ENCODE results near the gene GRIN2D.
"Not testable (repeated sequence)": the region's sequence is repeated elsewhere in the genome, so short reads cannot be mapped to it uniquely, and the experiment has no call there.

The GRIN2D gene

GRCh38 chr19:48371771-48372170 is 21.7 kb upstream of the GRIN2D start:
- not testable (repeated sequence) for DNase-seq (ENCODE audit: low spot score)

DNA sequence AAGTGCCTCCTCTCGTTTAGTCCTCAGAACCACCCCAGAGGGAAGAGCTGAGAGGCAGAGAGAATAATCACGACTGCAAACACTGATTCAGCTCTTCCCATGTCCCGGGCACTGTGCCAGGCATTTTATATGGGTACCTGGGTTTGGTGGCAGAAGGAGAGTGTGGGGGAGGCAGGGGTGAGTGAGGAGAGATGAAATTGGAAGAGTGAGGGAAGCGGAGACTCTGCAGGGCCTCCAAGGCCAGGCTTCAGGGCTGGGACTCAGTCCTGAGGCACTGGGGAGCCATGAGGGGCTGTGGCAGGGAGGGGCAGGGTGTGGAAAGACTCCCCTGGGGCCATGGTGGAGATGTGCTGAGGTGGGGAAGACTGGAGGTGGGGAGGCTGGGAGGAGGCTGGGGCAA is 20.6 kb upstream of the GRIN2D start:
- DNase-seq (ENCODE audit: low spot score), result no peak

GRCh38 chr19:48373567-48373966 is 19.9 kb upstream of the GRIN2D start:
- no peak for DNase-seq (ENCODE audit: low spot score)

DNA sequence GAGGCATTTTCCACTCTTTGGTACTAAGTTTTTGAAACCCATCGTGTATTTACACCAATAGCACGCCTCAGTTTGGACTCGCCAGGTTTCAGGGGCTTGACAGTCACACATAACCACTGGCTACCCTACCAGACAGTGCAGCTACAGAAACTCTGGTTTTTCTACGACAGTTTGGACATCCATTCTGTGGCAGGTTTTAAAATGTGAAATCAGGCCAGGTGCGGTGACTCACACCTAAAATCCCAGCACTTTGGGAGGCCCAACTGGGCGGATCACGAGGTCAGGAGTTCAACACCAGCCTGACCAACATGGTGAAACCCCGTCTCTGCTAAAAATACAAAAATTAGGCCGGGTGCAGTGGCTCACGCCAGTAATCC is 15.3 kb upstream of the GRIN2D start:
- no peak for DNase-seq (ENCODE audit: low spot score)

GRCh38 chr19:48379058-48379457 is 14.4 kb upstream of the GRIN2D start:
- no peak for DNase-seq (ENCODE audit: low spot score)

DNA sequence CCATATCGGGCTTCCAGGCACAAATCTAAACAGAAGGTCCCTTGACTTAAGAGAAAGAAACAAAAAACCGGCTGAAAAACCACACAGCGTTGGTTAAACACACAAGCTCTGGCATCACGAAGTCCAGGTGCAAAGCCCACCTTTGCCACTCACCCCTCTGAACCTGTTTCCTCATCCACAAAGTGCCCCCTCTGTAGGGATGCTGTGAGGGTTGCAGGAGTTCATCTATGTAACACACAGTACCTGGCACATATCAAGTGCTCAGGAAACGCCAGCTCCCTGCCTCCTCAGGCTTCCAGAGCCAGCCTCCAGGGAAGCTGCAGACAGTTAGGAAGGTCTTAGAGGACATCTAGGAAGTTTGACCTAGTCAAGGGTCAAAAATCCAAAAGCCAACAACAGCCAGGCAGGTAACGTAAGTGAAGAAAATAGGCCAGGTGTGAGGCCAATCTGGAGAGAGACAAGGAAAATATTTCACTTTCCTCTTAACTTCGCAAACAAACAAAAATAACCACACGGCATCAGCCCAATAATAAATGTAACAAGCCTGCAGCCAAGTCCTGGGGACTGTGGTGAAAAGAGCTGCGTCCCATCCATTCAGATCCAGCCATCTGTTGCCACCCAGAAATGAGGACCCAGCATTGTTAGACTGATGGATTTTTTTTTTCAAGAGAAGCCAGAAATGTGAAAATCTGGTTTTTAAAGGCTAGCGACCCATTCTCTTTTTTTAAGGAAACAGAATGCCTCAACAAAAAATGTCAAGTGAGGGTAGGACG is 12.1 kb upstream of the GRIN2D start:
- DNase-seq (ENCODE audit: low spot score), result no peak

DNA sequence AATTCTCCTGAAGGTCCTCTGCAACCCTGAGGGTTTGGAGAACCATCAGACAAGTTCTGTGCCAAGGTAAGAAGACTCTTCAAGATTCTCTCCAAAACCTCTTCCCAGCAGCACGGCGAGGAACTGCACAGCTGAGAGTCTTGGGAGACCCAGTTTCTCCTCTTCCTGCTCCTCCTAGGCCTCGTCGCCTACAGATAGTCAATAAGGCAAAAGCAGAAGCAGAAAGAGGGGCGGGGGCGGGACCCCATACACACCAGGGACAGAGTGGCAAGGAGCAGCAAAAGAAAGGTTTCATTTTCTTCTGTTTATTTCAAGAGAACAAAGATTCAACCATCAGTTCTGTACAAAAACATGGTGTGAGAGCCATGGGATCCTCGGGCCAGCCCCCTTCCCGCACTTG is 11.2 kb upstream of the GRIN2D start:
- DNase-seq (ENCODE audit: low spot score), result no peak

DNA sequence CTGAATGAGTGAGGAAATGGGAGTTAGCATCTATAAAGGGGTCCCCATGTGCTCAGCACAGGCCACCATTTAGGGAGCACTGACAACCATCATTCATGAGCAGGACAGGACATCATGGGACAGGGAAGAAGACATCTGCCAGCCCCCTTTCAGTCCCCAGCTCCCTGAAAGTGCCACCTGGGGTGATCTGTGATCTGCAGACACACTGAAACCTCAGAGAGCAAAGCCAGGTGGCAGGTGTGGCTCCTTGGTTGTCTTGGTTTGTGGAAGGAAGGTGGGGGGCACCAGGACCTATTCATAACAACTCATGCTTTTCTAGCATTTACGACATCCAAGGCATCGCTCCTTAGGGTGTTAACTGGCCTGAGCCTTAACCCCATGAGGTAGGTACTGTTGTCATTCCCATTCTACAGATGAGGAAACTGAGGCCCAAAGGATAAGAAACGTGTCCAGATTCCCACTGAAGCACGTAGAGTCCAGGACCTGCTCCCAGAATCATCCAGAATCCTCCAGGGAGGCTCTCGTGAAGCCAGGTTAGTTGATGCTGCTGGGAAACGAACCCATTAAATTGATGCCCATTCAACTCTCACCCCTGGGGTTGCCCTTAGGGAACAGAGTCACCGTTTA is 7.9 kb upstream of the GRIN2D start:
- DNase-seq (ENCODE audit: low spot score), result no peak

- DNase-seq (ENCODE audit: low spot score), result no peak
Measured at GRCh38 chr19:48386981-48387380, 6.5 kb upstream of the GRIN2D start.

GRCh38 chr19:48390188-48391099 is 3.0 kb upstream of the GRIN2D start:
- DNase-seq (ENCODE audit: low spot score), result peak; percentile 57

DNA sequence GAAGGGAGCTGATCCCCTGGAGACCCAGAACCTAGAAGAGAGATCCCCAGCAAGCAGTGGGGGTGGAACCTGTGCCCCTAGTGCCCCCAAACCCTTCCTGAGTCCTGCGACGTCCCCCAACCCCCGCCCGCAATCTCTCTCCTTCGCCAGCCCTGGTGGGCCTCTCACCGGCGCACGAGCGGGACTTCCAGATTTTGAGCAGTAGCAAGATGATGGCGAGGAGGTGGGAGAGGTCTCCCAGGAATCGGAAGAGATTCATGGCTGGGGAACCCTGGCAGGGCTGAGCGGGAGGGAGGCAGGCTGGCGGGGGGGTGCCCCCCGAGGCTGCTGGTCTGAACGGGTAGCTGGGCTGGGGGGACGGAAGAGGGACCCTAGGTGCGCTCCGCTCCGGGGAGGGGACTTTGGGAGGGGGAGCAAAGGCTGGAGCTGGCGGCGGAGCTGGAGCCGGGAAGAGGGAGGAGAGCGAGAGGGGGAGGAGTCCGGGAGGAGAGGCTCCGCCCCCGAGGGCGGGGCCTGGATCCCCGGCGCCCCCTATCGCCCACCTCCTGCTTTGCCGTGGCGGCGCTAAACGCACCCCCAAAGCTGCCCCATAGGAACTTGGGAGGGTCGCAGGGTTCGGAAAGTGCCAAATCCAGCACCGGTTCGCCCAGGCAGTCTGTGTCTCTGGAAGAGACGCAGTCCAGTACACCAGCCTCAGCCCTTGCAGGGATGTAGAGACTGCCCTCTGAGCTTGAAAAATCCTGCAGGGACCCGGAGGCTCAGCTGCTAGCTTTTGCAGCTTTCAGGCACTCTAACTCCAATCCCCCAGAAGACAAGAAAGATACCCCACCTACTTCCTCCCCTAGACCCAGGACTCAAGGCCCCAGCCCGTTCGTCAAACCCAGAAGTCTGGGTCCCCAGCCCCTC is 2.1 kb upstream of the GRIN2D start, which contains the start of gene KDELR1:
Gene KDELR1 (minus strand): TSS at position 452 of the 906 bp plus-strand sequence. CDS start 193 bp downstream, at position 259.
- peak; percentile 79 for DNase-seq (ENCODE audit: low spot score)

GRCh38 chr19:48392006-48392344 is 1.5 kb upstream of the GRIN2D start:
- DNase-seq (ENCODE audit: low spot score), result not testable (repeated sequence)

- DNase-seq (ENCODE audit: low spot score), result no peak
Measured at GRCh38 chr19:48392860-48393558, 459 bp upstream of the GRIN2D start.

DNA sequence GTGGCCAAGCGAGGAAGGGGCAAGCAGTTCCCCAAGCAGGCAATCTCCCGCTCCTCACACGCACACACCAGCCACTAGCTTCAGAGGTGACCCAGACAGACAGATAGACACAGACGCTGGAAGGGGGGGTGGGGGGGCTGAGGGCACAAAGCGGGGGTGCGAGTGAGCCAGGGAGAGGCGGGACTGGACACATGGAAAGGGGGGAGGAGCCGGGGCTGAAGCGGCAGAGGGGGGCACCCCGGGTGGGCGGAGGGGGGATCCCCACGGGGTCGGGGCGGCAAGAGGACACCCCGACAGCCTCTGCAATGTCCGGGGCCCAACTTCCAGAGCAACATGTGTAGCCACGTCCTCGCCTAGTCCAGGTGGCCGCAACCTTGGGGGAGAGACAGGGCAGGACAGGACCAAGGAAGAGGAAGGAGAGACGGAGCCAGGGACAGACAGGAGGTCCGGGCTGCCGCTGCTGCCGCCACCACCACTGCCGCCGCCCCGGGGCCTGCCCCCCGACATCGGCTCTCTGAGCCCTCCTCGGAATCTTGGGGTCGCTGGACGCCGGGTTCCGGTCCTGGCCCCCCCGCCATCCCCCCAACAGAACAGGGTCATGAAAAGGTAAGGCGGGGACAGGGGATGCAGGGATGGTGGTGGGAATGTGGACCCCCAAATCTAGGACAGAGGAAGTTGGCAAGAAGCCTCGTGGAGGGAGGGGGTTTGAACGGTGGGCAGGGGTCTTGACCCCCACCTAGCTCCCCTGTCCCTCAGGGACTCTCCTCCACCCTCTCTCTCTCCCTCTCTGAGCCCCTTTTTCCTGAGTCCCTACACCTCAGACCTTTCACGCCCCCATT is 1.1 kb downstream of the GRIN2D start:
- DNase-seq (ENCODE audit: low spot score), result no peak

DNA sequence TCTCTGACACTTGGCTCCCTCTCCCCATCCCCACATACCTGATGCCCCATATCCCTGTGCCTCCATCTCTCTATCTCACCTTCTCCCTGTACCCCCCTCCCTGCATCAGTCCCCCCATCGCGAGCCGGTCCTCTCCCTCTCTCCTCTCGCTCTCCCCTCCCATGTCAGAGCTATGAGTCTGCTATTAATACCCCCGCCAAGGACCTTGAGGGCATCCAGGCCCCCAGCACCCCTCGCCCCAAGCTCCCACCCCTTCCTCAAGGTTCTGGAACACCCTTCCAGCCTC is 1.6 kb downstream of the GRIN2D start:
- DNase-seq (ENCODE audit: low spot score), result no peak

DNA sequence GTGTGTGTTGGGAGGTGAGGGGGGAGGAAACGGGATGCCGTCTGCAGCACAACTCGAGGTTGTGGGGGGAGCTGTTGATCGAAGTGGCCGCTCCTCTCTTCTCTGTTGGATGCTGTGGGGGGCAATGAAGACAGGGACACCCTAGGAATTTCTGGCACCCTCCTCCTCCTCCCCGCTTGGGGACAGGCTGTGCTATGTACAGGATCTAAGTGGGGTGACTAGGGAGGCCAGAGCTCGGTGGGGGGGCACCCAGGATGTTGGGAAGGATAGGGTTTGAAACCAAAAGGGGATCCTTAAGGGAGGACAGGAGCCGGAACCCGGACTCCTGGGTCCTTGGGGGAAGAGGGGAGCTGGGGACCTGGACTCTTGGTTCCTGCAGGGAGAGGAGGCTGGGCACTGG is 2.0 kb downstream of the GRIN2D start:
- DNase-seq (ENCODE audit: low spot score), result no peak

DNA sequence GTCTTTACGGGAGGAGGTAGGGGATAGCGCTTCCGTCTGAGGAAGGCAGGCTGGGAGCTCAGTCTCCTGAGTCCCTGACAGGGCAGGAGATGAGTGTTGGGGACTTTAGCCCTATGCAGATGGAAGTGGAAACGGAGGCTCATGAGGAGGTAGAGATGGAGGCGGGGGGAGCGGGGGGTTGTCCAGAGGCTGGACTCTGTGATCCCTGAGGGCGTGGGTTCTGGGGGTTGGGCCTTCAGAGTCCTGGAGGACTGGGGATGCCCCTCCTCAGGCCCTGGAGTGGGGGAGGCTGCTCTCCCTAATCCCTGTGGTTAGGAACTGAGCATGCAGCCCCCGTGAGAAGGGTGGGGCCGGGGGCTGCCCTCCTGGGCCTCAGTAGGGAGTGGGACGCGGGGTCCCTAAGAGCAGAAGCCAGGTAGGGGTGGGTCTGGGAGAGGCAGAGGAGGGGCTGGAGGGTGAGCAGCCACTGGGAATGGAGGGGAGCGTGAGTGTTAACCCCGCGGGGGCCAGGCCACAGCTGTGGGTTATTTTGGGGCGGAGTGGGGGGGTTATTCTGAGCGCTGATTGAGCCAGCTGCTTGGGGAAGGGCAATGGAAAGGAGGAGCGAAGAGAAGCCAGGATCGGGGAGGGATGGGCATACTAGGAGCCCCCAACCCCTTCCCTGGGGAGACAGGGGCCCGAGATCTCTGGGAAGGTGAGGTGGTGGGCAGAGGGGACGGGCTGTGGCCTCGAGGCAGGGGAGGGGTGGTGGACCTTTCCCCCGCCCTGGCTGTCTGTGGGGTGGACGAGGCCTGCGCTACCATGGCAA is 2.8 kb downstream of the GRIN2D start:
- no peak for DNase-seq (ENCODE audit: low spot score)

DNA sequence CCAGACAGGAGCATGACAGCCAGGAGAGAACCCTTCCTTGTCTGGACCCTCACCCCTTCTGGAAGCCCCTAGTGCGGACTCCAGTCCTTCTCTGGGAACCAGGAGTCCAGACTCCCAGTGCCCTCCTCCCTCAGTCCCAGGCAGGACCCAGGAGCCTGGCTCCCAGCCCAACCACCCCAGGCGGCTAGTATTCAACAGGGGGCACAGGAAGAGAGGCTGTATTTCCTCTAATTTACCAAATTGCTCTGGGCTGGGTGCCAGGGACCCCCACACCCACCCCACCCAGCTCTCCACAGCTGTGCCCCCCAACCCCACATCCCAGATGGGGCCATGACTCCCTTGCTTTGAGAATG is 3.3 kb downstream of the GRIN2D start:
- no peak for DNase-seq (ENCODE audit: low spot score)

DNA sequence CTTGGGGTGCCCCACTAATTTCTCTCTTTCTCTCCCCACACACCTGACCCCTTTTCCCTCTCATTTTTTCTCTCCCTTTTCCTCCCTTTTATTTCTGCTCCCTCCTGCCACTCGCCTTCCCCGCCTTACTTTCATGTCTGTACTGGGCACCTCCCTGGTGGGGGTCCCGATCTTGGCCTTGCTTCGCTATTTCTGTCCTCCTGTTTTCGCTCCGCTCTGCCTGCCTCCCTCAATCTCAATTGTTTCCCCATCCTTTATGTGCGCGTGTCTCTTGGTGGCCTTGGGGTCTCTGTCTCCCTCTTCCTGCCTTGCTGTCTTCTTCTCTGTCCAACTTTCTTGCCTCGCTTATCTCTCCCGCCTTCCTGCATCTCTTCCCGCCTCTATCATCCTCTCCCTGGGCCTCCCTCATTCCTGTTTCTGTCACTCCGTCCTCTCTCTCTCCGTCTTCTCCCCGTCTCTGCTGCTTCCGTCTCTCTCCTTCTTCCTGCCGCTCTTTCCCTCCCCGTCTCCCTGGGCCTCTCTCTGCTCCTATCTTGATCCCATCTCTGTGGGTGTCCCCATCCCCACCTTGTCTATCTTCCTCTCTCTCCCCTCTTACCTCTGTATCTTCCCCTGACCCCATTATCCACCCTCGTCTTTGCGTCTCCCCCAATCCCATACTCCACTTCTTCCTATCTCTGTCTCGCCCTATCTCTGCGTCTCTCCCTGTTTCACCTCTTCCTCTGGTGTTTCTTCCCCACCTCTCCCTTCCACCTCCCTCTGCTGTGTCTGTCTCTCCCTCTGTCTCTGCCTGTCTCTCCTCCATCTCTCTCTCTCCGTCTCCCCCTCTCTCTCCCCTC is 4.0 kb downstream of the GRIN2D start:
- DNase-seq (ENCODE audit: low spot score), result no peak
